Measurements from ENCODE around the gene HTRA2. TPM values are rescaled to one million over a fixed set of nuclear protein-coding genes. Genes with fewer than 3 reads are reported as not detected.

HTRA2 gene
- total RNA-seq, 1 experiment from 2014 or later = 24.9 TPM

- no CpG with 5 or more reads among the region's 52 CpGs for WGBS (ENCODE audit: extremely low coverage, insufficient read length, low lambda C conversion rate)
These were observed 15.9 kb upstream of the HTRA2 start for GRCh38 chr2:74513605-74514367.

More at GRCh38 chr2:74513605-74514367, 15.9 kb upstream of the HTRA2 start:
- Histone ChIP-seq H2AFZ (ENCODE audit: low read length) (no peak overlapping the region), H3K27me3 (ENCODE audit: insufficient read depth, low read length) (peaks cover 83% of the 10 kb centered on the region), H3T11ph (ENCODE audit: low read length) (no peak overlapping the region), H3K79me1 (ENCODE audit: insufficient read depth, low read depth, low read length, poor library complexity, severe bottlenecking) (no peaks in the 10 kb centered on the region), H2BK15ac (ENCODE audit: low read depth, low read length) (no peak overlapping the region), H4K8ac (replicated peaks; ENCODE audit: insufficient read length, low read depth, low read length) (no peak overlapping the region), H3K14ac (ENCODE audit: insufficient read depth, low read length) (no peak overlapping the region), H3K23me2 (ENCODE audit: insufficient read length, low read depth, low read length, poor library complexity, severe bottlenecking) (peaks cover 19% of the 10 kb centered on the region), H3K9me3 (ENCODE audit: control insufficient read depth, low read depth, low read length) (no peaks in the 10 kb centered on the region), H3K4ac (ENCODE audit: low read depth, low read length) (no peak overlapping the region), H2BK120ac (ENCODE audit: low read depth, low read length, poor library complexity, severe bottlenecking) (no peak overlapping the region), H3K9ac (ENCODE audit: extremely low read depth, insufficient read length, low read length) (no peak overlapping the region), H4K5ac (ENCODE audit: insufficient read length, low read depth, low read length) (no peak overlapping the region), H3K4me1 (ENCODE audit: insufficient read depth, low read length) (no peaks in the 10 kb centered on the region), H2AK5ac (ENCODE audit: insufficient read length, low read length) (no peak overlapping the region), H3K56ac (ENCODE audit: insufficient read length, low read depth, low read length) (no peak overlapping the region), H4K91ac (ENCODE audit: insufficient read length, low read depth, low read length) (no peak overlapping the region), H3K4me2 (ENCODE audit: insufficient read depth, insufficient read length, low read length) (peak overlapping the region; percentile 49), H4K20me1 (ENCODE audit: control insufficient read depth, insufficient read depth, insufficient read length) (no peaks in the 10 kb centered on the region), H3K23ac (ENCODE audit: insufficient read length, low read depth, low read length) (no peak overlapping the region), H2BK20ac (ENCODE audit: low read depth, low read length, poor library complexity, severe bottlenecking) (no peak overlapping the region), H2BK12ac (ENCODE audit: insufficient read length, low read depth, low read length) (no peak overlapping the region), H2BK5ac (ENCODE audit: insufficient read length, low read length) (no peak overlapping the region), H3K18ac (ENCODE audit: insufficient read length, low read depth, low read length) (no peak overlapping the region), H3K79me2 (ENCODE audit: insufficient read depth, low read length) (no peaks in the 10 kb centered on the region), H3K27ac (ENCODE audit: insufficient read length, low read depth, low read length) (no peak overlapping the region)
- Mint-ChIP-seq H3K4me3 (peak overlapping the region; percentile 34 to 74), H3K27ac (no peak overlapping the region), H3K27me3 (ENCODE audit: low read depth) (peaks cover 96% of the 10 kb centered on the region), H3K9me3 (peaks cover 13 to 17% of the 10 kb centered on the region in 2 experiments), H3K36me3 (ENCODE audit: insufficient read depth in 1 of 3, low read depth in 3 of 3) (peaks cover 5 to 8% (median 6%) of the 10 kb centered on the region in 3 experiments; a peak in 6 of 7 replicates), H3K4me1 (peaks cover 12 to 15% of the 10 kb centered on the region in 2 experiments)
- TF ChIP-seq, protein P1, sequence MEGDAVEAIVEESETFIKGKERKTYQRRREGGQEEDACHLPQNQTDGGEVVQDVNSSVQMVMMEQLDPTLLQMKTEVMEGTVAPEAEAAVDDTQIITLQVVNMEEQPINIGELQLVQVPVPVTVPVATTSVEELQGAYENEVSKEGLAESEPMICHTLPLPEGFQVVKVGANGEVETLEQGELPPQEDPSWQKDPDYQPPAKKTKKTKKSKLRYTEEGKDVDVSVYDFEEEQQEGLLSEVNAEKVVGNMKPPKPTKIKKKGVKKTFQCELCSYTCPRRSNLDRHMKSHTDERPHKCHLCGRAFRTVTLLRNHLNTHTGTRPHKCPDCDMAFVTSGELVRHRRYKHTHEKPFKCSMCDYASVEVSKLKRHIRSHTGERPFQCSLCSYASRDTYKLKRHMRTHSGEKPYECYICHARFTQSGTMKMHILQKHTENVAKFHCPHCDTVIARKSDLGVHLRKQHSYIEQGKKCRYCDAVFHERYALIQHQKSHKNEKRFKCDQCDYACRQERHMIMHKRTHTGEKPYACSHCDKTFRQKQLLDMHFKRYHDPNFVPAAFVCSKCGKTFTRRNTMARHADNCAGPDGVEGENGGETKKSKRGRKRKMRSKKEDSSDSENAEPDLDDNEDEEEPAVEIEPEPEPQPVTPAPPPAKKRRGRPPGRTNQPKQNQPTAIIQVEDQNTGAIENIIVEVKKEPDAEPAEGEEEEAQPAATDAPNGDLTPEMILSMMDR (conservative IDR thresholded peaks at IDR 0.05) = no peak
- peak; percentile 54 for DNase-seq
